ENCODE results near the gene RNF146.
"Not testable (repeated sequence)": the region's sequence is repeated elsewhere in the genome, so short reads cannot be mapped to it uniquely, and the experiment has no call there.

Gene RNF146

GRCh38 chr6:127288705-127289104, 22.0 kb downstream of the RNF146 start:
- DNase-seq = no peak

- no peak for DNase-seq
Measured at GRCh38 chr6:127289934-127290333, 23.3 kb downstream of the RNF146 start.

GRCh38 chr6:127290391-127291265, 24.0 kb downstream of the RNF146 start:
- DNase-seq = no peak

GRCh38 chr6:127291495-127291894, 24.8 kb downstream of the RNF146 start:
- no peak for DNase-seq

GRCh38 chr6:127297502-127298070, 30.9 kb downstream of the RNF146 start:
- no peak for DNase-seq

GRCh38 chr6:127298475-127298874, 31.8 kb downstream of the RNF146 start:
- no peak for DNase-seq

- DNase-seq = no peak
Measured at GRCh38 chr6:127299522-127300240, 33.0 kb downstream of the RNF146 start.

- DNase-seq = no peak
Measured at GRCh38 chr6:127300411-127300810, 33.7 kb downstream of the RNF146 start.

GRCh38 chr6:127301199-127301700, 34.6 kb downstream of the RNF146 start:
- DNase-seq = no peak

- no peak for DNase-seq
Measured at GRCh38 chr6:127302728-127303660, 36.3 kb downstream of the RNF146 start.

- DNase-seq = no peak
Measured at GRCh38 chr6:127303917-127304316, 37.3 kb downstream of the RNF146 start.

GRCh38 chr6:127305741-127306140, 39.1 kb downstream of the RNF146 start:
- no peak for DNase-seq

- DNase-seq = no peak
Measured at GRCh38 chr6:127317388-127318128, 50.9 kb downstream of the RNF146 start.

- DNase-seq = no peak
Measured at GRCh38 chr6:127319686-127320085, 53.0 kb downstream of the RNF146 start.

- no peak for DNase-seq
Measured at GRCh38 chr6:127328043-127328609, 61.5 kb downstream of the RNF146 start.

GRCh38 chr6:127331256-127331655, 64.6 kb downstream of the RNF146 start:
- not testable (repeated sequence) for DNase-seq

GRCh38 chr6:127332383-127332961, 65.8 kb downstream of the RNF146 start:
- no peak for DNase-seq

All from NCI-H2081 treated with DMSO at 0.1 percent for 48 hours (cell line).